GM12891 (cell line): ENCODE results near the gene NFATC4.

ENCODE experiments used
- PAX5 ChIP-seq: IDR thresholded peaks from 2 replicates; pipeline ENCODE4 v1.6.1; 2011; ENCODE audit warnings: low read length, moderate library complexity, mild to moderate bottlenecking; ENCODE audit not compliant: insufficient read depth, severe bottlenecking
- POLR2A ChIP-seq: IDR thresholded peaks from 2 replicates; pipeline ENCODE4 v1.6.1; 2011; ENCODE audit warnings: low read depth, low read length, control low read depth
- POLR2AphosphoS5 ChIP-seq: IDR thresholded peaks from 2 replicates; pipeline ENCODE4 v1.6.1; 2011; ENCODE audit warnings: low read depth, low read length, control low read depth
- TAF1 ChIP-seq: IDR thresholded peaks from 2 replicates; pipeline ENCODE4 v1.6.1; 2011; ENCODE audit warnings: low read depth, low read length, control low read depth

DNA sequence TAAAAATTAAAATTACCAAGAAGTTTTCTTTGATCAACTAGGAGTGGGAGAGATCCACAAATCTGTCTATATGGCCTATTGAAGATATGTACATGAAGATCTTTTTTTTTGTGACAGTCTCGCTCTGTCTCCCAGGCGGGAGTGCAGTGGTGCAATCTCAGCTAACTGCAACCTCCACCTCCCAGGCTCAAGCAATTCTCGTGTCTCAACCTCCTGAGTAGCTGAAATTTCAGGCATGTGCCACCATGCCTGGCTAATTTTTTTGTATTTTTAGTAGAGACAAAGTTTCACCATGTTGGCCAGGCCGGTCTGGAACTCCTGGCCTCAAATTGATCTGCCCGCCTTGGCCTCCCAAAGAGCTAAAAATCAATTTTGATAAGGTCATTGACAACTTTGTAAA, 4.6 kb upstream of the NFATC4 start:
- TF ChIP-seq POLR2A (no peak), PAX5 (no peak), POLR2AphosphoS5 (no peak), TAF1 (no peak)
